MCF 10A (cell line): Measurements from ENCODE around the gene BACE1. TPM values are rescaled to one million over a fixed set of nuclear protein-coding genes. Genes with fewer than 3 reads are reported as not detected.

Experiments used
- BruUV-seq: library from RNA; stranded (reverse); fragments of 400-500 nt; replicated peaks from 2 replicates; lab custom pipeline; 2021; lab: Mats Ljungman, UMichigan
- CTCF ChIA-PET: fragments of 300-600 bp; sonication (Branson Sonifier 250); formaldehyde crosslinking; extraction: SDS; loops from one replicate; lab custom pipeline; 2021; ENCODE audit warnings: antibody characterized with exemption, inconsistent platforms; lab: Yijun Ruan, JAX
- POLR2A ChIA-PET: fragments of 300-600, 350-650 bp; sonication (Branson Sonifier 250); formaldehyde crosslinking; extraction: SDS; loops from one replicate; lab custom pipeline; 2020; ENCODE audit warnings: antibody characterized with exemption, inconsistent platforms; lab: Yijun Ruan, JAX
- DNase-seq: peaks from one replicate; pipeline ENCODE4 v3.0.0-alpha.2; 2018; ENCODE audit not compliant: unreplicated experiment
- H3K27ac Mint-ChIP-seq: one replicate; pipeline ENCODE4 v1.8.0; 2022; ENCODE audit warnings: mild to moderate bottlenecking, low read depth, mixed read lengths; ENCODE audit not compliant: unreplicated experiment
- H3K27me3 Mint-ChIP-seq: one replicate; pipeline ENCODE4 v1.8.0; 2022; ENCODE audit warnings: mixed read lengths; ENCODE audit not compliant: insufficient read depth, unreplicated experiment
- H3K36me3 Mint-ChIP-seq: one replicate; pipeline ENCODE4 v1.8.0; 2022; ENCODE audit warnings: mild to moderate bottlenecking, moderate library complexity, mixed read lengths; ENCODE audit not compliant: insufficient read depth, unreplicated experiment
- H3K4me1 Mint-ChIP-seq: one replicate; pipeline ENCODE4 v1.8.0; 2022; ENCODE audit warnings: mixed read lengths; ENCODE audit not compliant: insufficient read depth, unreplicated experiment
- H3K4me3 Mint-ChIP-seq: one replicate; pipeline ENCODE4 v1.8.0; 2022; ENCODE audit warnings: mild to moderate bottlenecking, moderate library complexity, mixed read lengths; ENCODE audit not compliant: unreplicated experiment
- H3K9me3 Mint-ChIP-seq: one replicate; pipeline ENCODE4 v1.8.0; 2022; ENCODE audit warnings: mixed read lengths; ENCODE audit not compliant: unreplicated experiment
- CTCF ChIP-seq: fragments of 200-600 bp; IDR thresholded peaks from one replicate; pipeline ENCODE4 v1.8.0; 2022; ENCODE audit warnings: antibody characterized with exemption, mild to moderate bottlenecking; ENCODE audit not compliant: unreplicated experiment
- intact Hi-C: fragments of 100-400 bp; cut with micrococcal nuclease; formaldehyde crosslinking; loops from 2 replicates; pipeline ENCODE4 v1.14.1; 2022
- total RNA-seq: library from RNA; stranded (reverse); gene quantifications from 2 replicates; pipeline ENCODE4 v1.2.3, GENCODE V29; 2022

Gene BACE1
- total RNA-seq, 1 experiment from 2014 or later: 15.8 TPM

GRCh38 chr11:117354550-117354949 lies 38.5 kb upstream of the BACE1 start:
- H3K9me3 Mint-ChIP-seq: no peaks in the 10 kb centered on the region
- TF ChIP-seq CTCF: no peak
- intact Hi-C loops: no loop called here
- BruUV-seq: no TSS peak
- H3K27ac Mint-ChIP-seq: no peak overlapping the region
- H3K4me1 Mint-ChIP-seq: no peaks in the 10 kb centered on the region
- no peak overlapping the region for H3K4me3 Mint-ChIP-seq
- ChIA-PET POLR2A (no interaction called here), CTCF (interaction anchor here (0.5 to 0.6 kb wide), 2 partner anchors 36 to 712 kb away, joined by 3 read pairs; no protein-coding TSS in a partner anchor)
- H3K36me3 Mint-ChIP-seq: peaks cover 69% of the 10 kb centered on the region
- no peaks in the 10 kb centered on the region for H3K27me3 Mint-ChIP-seq
- DNase-seq: no peak

GRCh38 chr11:117345039-117345438 lies 29.0 kb upstream of the BACE1 start:
- no TSS peak for BruUV-seq
- peaks cover 79% of the 10 kb centered on the region for H3K36me3 Mint-ChIP-seq
- no peak for DNase-seq
- no peak overlapping the region for H3K4me3 Mint-ChIP-seq
- no peak overlapping the region for H3K27ac Mint-ChIP-seq
- no peak for TF ChIP-seq CTCF
- intact Hi-C loops: no loop called here
- POLR2A ChIA-PET: no interaction called here
- H3K9me3 Mint-ChIP-seq: no peaks in the 10 kb centered on the region
- H3K27me3 Mint-ChIP-seq: no peaks in the 10 kb centered on the region
- no peaks in the 10 kb centered on the region for H3K4me1 Mint-ChIP-seq
- CTCF ChIA-PET: interaction anchor here (1.0 kb wide), 1 partner anchor 502 kb away, joined by 4 read pairs; no protein-coding TSS in a partner anchor

- Mint-ChIP-seq H3K27ac (peak overlapping the region; percentile 65), H3K27me3 (no peaks in the 10 kb centered on the region), H3K4me1 (peaks cover 7% of the 10 kb centered on the region), H3K9me3 (no peaks in the 10 kb centered on the region), H3K4me3 (no peak overlapping the region), H3K36me3 (peaks cover 61% of the 10 kb centered on the region)
- TF ChIP-seq CTCF: no peak
- intact Hi-C loops: no loop called here
- ChIA-PET CTCF (no interaction called here), POLR2A (interaction anchor here (1.9 kb wide), 1 partner anchor 9 kb away, joined by 5 read pairs; the partner anchor contains the start of gene CEP164)
- DNase-seq: no peak
- BruUV-seq: no TSS peak
Observed at GRCh38 chr11:117337076-117337475, 21.0 kb upstream of the BACE1 start.

- no peaks in the 10 kb centered on the region for H3K9me3 Mint-ChIP-seq
- CTCF ChIA-PET: interaction anchor here (0.6 to 0.7 kb wide), 2 partner anchors 12 to 612 kb away, joined by 3 to 4 read pairs; no protein-coding TSS in a partner anchor
- no peak for DNase-seq
- peaks cover 7% of the 10 kb centered on the region for H3K4me1 Mint-ChIP-seq
- no peaks in the 10 kb centered on the region for H3K27me3 Mint-ChIP-seq
- peaks cover 57% of the 10 kb centered on the region for H3K36me3 Mint-ChIP-seq
- no peak overlapping the region for H3K4me3 Mint-ChIP-seq
- POLR2A ChIA-PET: interaction anchor here (1.9 kb wide), 1 partner anchor 7 kb away, joined by 5 read pairs; the partner anchor contains the start of gene CEP164
- BruUV-seq: no TSS peak
- H3K27ac Mint-ChIP-seq: no peak overlapping the region
- intact Hi-C loops: no loop called here
- no peak for TF ChIP-seq CTCF
Observed at GRCh38 chr11:117335399-117335798, 19.3 kb upstream of the BACE1 start.
